ENCODE data around the gene UGT1A8. TPM values are rescaled to one million over a fixed set of nuclear protein-coding genes. Genes with fewer than 3 reads are reported as not detected.
"Not testable (repeated sequence)": the region's sequence is repeated elsewhere in the genome, so short reads cannot be mapped to it uniquely, and the experiment has no call there.

The UGT1A8 gene
- total RNA-seq, 2 donors from 2014 or later = 15.9 to 16.8 TPM

- no peak for TF ChIP-seq CTCF (IDR thresholded peaks at IDR 0.05)
- H3K4me3 ChIP-seq = no peak within 1 kb of the TSS
- intact Hi-C loops (cut with DNase I) = loop anchor here (10.0 kb wide), 2 partner anchors 248 to 428 kb away; no protein-coding TSS in a partner anchor
- H3K27me3 ChIP-seq = no peaks in the 10 kb centered on the region
- no peaks in the 10 kb centered on the region for H3K36me3 ChIP-seq
- no peak within 1 kb of the TSS for H3K27ac ChIP-seq
- H3K9me3 ChIP-seq = no peaks in the 10 kb centered on the region
- no peaks in the 10 kb centered on the region for H3K4me1 ChIP-seq
- no peak within 1 kb of the TSS for H3K9ac ChIP-seq (ENCODE audit: low read depth in 2 of 2, low read length in 2 of 2)
- no peak for DNase-seq
Measured at GRCh38 chr2:233712611-233713261, 95.3 kb downstream of the UGT1A8 start, which contains the start of gene UGT1A5. Gene UGT1A5, plus strand, starts transcription at chr2:233712907. Its CDS starts 85 bp downstream, at chr2:233712992.

- no peak for TF ChIP-seq CTCF (IDR thresholded peaks at IDR 0.05)
- H3K27ac ChIP-seq = no peak overlapping the region
- no peaks in the 10 kb centered on the region for H3K9me3 ChIP-seq
- intact Hi-C loops (cut with DNase I) = loop anchor here (10.0 kb wide), 2 partner anchors 248 to 428 kb away; no protein-coding TSS in a partner anchor
- no peak overlapping the region for H3K4me3 ChIP-seq
- H3K9ac ChIP-seq (ENCODE audit: low read depth in 2 of 2, low read length in 2 of 2) = no peak overlapping the region
- no peaks in the 10 kb centered on the region for H3K4me1 ChIP-seq
- no peaks in the 10 kb centered on the region for H3K27me3 ChIP-seq
- DNase-seq = no peak
- H3K36me3 ChIP-seq = no peaks in the 10 kb centered on the region
Measured at GRCh38 chr2:233713262-233713615, 95.8 kb downstream of the UGT1A8 start.

GRCh38 chr2:233714121-233714520 lies 96.7 kb downstream of the UGT1A8 start:
- H3K4me3 ChIP-seq = no peak overlapping the region
- intact Hi-C loops (cut with DNase I) = loop anchor here (10.0 kb wide), 2 partner anchors 249 to 429 kb away; no protein-coding TSS in a partner anchor

DNA sequence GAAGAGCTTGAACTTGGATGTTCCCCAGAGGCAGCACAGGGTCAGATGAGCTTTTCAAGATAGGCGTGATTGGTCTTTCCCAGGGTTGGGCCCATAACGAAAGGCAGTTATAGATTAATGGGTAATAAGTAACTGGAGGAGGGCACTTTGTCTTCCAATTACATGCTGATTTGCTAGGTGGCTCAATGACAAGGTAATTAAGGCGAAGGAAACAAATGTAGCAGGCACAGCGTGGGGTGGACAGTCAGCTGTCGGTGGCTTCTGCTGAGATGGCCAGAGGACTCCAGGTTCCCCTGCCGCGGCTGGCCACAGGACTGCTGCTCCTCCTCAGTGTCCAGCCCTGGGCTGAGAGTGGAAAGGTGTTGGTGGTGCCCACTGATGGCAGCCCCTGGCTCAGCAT lies 101.1 kb downstream of the UGT1A8 start, which contains the start of gene UGT1A4:
TSS of gene UGT1A4 (plus strand) at position 185 of the 400 bp plus-strand sequence. CDS start at position 270, 85 bp downstream.
- Histone ChIP-seq H3K36me3 (no peaks in the 10 kb centered on the region), H3K4me3 (no peak within 1 kb of the TSS), H3K9me3 (no peaks in the 10 kb centered on the region), H3K9ac (ENCODE audit: low read depth in 2 of 2, low read length in 2 of 2) (no peak within 1 kb of the TSS), H3K4me1 (no peaks in the 10 kb centered on the region), H3K27me3 (no peaks in the 10 kb centered on the region), H3K27ac (no peak within 1 kb of the TSS)
- intact Hi-C loops (cut with DNase I) = loop anchor here (10.0 kb wide), 2 partner anchors 254 to 434 kb away; no protein-coding TSS in a partner anchor
- no peak for DNase-seq
- TF ChIP-seq CTCF (IDR thresholded peaks at IDR 0.05) = no peak

More at GRCh38 chr2:233714121-233714520, 96.7 kb downstream of the UGT1A8 start:
- H3K27me3 ChIP-seq = no peaks in the 10 kb centered on the region
- no peak overlapping the region for H3K9ac ChIP-seq (ENCODE audit: low read depth in 2 of 2, low read length in 2 of 2)
- TF ChIP-seq CTCF (IDR thresholded peaks at IDR 0.05) = no peak
- H3K36me3 ChIP-seq = no peaks in the 10 kb centered on the region
- DNase-seq = no peak
- H3K4me1 ChIP-seq = no peaks in the 10 kb centered on the region
- no peaks in the 10 kb centered on the region for H3K9me3 ChIP-seq
- H3K27ac ChIP-seq = no peak overlapping the region

GRCh38 chr2:233728723-233729301 lies 111.4 kb downstream of the UGT1A8 start, which contains the start of gene UGT1A3:
Gene UGT1A3, plus strand, starts transcription at chr2:233729042. Its CDS starts 85 bp downstream, at chr2:233729127.
- no peaks in the 10 kb centered on the region for H3K36me3 ChIP-seq
- H3K4me3 ChIP-seq = no peak within 1 kb of the TSS
- H3K27ac ChIP-seq = no peak within 1 kb of the TSS
- H3K9me3 ChIP-seq = no peaks in the 10 kb centered on the region
- no peak for TF ChIP-seq CTCF (IDR thresholded peaks at IDR 0.05)
- no peak for DNase-seq
- no peak within 1 kb of the TSS for H3K9ac ChIP-seq (ENCODE audit: low read depth in 2 of 2, low read length in 2 of 2)
- intact Hi-C loops (cut with DNase I) = no loop called here
- H3K4me1 ChIP-seq = no peaks in the 10 kb centered on the region
- H3K27me3 ChIP-seq = no peaks in the 10 kb centered on the region

GRCh38 chr2:233736868-233737653 lies 119.6 kb downstream of the UGT1A8 start:
- H3K4me1 ChIP-seq; H3K27ac ChIP-seq; H3K9ac ChIP-seq (ENCODE audit: low read depth in 2 of 2, low read length in 2 of 2); H3K4me3 ChIP-seq; H3K9me3 ChIP-seq; intact Hi-C loops (cut with DNase I); H3K36me3 ChIP-seq; H3K27me3 ChIP-seq: not testable (repeated sequence)
- DNase-seq = peak; percentile 47

Measured in colonic mucosa (tissue), 4 donors.